Measurements from ENCODE around the gene PRPS1. TPM values are rescaled to one million over a fixed set of nuclear protein-coding genes. Genes with fewer than 3 reads are reported as not detected.
A peak's percentile ranks its signal among the peaks of the same experiment; 100 is the strongest.
"Not testable (repeated sequence)": the region's sequence is repeated elsewhere in the genome, so short reads cannot be mapped to it uniquely, and the experiment has no call there.

Gene PRPS1
- total RNA-seq, 1 experiment from 2014 or later, result 113 TPM

GRCh38 chrX:107671256-107671655 is 42.9 kb downstream of the PRPS1 start:
- in situ Hi-C loops (cut with HindIII; ENCODE audit: low sequenced_read_pairs); DNase-seq (ENCODE audit: low spot score): not testable (repeated sequence)

GRCh38 chrX:107672955-107673378 is 44.7 kb downstream of the PRPS1 start:
- peak; percentile 74 for DNase-seq (ENCODE audit: low spot score)
- in situ Hi-C loops (cut with HindIII; ENCODE audit: low sequenced_read_pairs), result no loop called here

- in situ Hi-C loops (cut with HindIII; ENCODE audit: low sequenced_read_pairs), result no loop called here
- DNase-seq (ENCODE audit: low spot score), result no peak
These were observed 45.1 kb downstream of the PRPS1 start for GRCh38 chrX:107673431-107673830.

- in situ Hi-C loops (cut with HindIII; ENCODE audit: low sequenced_read_pairs), result no loop called here
- no peak for DNase-seq (ENCODE audit: low spot score)
These were observed 45.7 kb downstream of the PRPS1 start for GRCh38 chrX:107673933-107674479.

DNA sequence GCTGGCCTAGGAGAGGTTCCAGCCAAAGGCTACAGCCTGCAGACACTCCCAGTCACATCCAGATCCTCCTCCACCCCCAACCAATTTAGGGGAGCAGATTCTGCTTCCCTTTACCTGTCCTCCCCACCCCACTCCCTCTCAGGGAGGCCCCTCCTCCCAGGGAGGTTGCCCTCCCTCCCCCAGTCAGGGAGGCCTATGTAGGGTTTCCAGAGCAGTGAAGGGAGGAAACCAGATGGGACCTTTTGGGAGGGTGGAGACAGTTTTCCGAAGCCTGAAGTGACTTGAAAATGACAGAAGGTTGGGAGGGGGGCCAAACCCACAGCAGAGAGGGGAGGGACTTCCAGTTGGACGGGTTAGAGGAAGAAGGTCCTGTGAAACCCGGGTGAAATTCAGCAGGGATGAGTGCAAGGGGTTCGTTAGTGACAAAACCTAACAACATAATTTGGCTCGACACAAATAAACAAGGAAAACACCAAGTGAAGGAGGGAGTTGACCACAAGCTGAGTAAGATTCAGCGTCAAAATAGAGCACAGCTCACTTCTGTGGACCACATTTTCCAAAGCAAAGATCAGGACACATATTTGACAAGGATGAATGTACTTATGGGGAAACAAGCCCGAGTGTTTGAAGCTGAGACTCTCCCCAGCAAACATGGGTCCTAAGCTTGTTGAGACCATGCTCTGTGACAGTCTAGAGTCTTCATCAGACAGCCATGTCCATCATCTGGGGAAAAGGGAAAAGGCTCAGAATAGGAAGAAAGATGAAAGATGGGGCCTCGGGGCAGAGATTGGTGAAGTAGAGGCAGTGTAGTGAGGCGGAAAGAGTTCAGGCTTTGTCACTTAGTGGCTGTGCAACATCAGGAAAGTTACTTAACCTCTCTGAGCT is 46.4 kb downstream of the PRPS1 start:
- peak; percentile 79 for DNase-seq (ENCODE audit: low spot score)
- in situ Hi-C loops (cut with HindIII; ENCODE audit: low sequenced_read_pairs), result no loop called here

DNA sequence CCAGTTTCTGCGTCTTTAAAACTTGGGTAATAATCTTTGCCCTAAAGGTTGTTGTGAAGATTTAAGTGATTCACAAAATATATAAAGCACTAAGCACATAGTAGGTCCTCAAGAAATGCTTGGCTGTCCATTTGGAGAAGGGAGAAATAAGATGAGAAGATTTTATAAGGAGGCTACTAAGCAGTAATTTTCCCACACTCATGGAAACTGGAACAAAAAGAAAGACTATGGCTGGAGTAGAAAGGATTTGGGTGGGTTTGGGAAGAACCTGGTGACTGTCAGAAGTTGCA is 47.0 kb downstream of the PRPS1 start:
- in situ Hi-C loops (cut with HindIII; ENCODE audit: low sequenced_read_pairs), result no loop called here
- DNase-seq (ENCODE audit: low spot score), result no peak

DNA sequence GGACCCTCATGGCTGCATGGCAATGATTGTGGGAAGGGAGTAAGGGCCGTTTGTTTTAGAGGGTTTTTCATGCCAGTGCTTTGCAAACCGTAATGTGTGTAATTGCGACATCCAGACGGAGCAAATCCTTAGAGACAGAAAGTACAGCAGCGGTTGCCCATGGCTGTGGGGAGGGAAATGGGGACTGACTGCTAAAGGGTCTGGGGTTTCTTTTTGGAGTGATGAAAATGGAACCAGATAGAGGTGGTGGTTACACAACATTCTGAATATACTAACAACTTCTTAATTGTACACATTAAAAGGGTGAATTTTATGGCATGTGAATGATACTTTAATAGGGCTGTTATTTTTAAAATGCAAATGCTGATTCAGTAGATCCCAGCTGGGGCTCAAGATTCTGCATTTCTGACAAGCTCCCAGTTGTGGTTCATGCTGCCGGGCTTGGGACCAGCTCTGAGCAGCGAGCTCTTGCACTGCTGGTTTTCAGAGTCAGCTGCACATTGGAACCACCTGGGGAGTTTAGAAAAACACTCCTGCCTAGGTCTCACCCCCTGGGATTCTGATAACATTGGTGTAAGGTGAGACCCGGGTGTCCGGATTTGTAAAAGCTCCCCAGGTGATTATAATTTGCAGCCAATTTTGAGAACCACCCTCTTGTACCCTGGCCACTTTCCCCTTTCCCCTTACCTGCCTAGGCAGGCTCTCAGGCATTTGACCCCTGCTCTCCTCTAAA is 47.7 kb downstream of the PRPS1 start:
- no peak for DNase-seq (ENCODE audit: low spot score)
- in situ Hi-C loops (cut with HindIII; ENCODE audit: low sequenced_read_pairs), result no loop called here

DNA sequence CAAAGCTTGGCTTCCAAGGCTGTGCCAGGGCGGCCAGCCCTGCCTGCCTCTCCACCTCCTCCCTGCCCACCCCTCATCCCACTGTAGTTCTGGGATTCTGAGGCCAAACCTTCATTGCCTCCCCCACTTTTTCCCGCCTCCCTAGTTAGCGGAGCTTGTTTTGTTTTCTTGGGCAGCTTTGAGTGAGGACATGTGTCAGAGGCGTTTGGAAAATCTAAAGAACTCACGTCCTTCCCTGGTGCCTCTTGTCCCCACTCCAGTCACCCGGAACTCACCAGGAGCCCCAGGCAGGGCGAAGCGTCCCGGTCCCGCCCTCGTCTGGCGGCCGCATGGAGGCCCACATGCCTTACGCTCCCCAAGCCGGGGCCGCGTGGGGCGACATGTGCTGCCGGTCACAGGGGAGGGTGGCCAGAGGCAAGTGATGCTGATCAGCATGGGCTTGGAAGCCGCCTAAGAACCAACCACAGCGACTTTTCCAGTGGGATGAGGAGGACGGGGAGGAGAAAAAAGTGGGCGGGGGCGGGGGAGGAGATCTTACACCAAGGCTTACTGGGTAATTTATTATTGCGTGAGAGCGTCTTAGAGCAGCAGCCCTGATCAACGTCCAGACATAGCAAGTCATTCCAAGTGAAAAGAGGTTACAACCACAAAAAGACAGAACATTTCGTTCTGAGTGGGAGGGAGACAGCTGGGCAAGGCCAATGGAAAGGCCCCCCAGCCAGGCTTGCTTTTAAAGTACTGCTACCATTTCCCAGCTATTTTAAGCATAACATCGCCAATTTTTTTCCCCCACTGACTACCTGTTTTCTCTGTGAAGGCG is 48.5 kb downstream of the PRPS1 start:
- peak; percentile 58 for DNase-seq (ENCODE audit: low spot score)
- in situ Hi-C loops (cut with HindIII; ENCODE audit: low sequenced_read_pairs), result no loop called here

- in situ Hi-C loops (cut with HindIII; ENCODE audit: low sequenced_read_pairs), result no loop called here
- DNase-seq (ENCODE audit: low spot score), result no peak
These were observed 49.2 kb downstream of the PRPS1 start for GRCh38 chrX:107677501-107677901.

- DNase-seq (ENCODE audit: low spot score), result no peak
- in situ Hi-C loops (cut with HindIII; ENCODE audit: low sequenced_read_pairs), result no loop called here
These were observed 49.6 kb downstream of the PRPS1 start for GRCh38 chrX:107677909-107678308.

DNA sequence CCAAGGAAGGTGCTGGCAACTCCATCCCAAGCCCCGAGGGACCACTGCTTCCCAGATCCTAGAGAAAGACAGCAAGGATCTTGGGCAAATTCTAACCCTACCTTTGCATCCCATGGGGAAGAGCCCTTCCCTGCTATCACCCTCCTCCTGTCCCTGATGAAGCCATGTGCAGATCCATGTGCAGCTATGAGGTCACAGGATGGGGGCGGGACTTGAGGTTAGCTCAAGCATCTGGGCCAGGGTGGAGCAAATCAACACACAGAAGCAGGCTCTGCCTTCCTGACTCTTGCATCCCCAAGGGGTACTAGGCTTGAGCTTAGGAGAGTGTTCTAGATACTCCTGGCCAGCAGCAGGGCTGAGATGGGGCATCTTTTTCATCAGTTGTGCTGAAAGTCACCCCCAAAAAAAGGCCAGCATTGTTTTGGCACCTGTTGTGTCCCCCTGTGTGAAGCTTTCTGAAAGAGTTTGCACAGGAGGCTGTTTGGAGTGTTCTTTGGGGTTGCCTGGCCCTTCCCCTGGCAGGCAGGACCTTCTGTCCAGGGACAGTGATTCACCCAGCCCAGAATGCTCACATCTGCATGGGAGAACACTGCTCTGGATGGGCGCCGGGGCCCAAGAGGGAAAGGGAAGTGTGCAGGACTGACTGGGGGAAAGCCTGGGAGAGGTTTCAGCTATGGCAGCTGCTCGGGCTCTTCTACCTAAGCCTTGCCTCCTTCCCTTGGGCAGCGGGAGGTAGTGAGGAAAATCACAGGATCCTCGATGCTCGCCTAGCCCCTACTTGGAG is 50.8 kb downstream of the PRPS1 start:
- in situ Hi-C loops (cut with HindIII; ENCODE audit: low sequenced_read_pairs), result no loop called here
- DNase-seq (ENCODE audit: low spot score), result no peak

GRCh38 chrX:107682256-107682655 is 53.9 kb downstream of the PRPS1 start:
- in situ Hi-C loops (cut with HindIII; ENCODE audit: low sequenced_read_pairs), result no loop called here
- DNase-seq (ENCODE audit: low spot score), result no peak

DNA sequence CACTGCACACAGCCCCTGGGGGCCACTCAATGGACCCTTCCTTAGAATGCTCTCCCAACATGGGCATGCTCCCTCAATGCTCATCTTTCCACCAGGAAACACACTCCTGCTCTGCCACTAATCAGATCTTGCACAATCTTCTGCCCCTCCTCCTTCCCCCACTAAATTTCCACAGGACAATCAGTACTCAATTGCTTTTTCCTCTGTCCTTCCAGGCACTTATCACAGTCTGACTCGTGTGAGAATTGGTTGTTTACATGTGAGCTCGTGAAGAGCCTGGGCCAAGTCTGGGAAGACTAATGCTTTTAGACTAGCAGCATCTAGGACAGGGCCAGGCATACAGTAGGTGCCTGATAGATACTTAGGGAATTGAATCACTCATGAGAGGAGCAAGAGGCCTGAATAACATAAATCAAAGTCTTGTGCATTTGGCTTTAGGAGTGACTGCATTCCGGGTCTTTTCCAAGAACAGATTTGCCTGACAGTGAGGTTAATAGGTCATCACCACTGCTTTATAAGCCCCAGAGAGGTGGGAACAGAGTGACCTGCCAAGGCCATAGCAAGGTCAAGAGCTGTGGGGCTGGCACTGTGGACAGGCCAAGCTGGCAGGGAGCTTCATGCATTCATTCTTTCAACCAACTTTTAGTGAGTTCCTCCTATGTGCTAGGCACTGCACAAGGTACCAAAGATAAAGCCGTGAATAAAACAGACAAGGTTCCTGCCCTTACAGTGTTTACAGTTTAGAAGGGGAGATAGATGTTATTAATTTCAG is 55.0 kb downstream of the PRPS1 start:
- DNase-seq (ENCODE audit: low spot score), result peak; percentile 24
- in situ Hi-C loops (cut with HindIII; ENCODE audit: low sequenced_read_pairs), result no loop called here

GRCh38 chrX:107683931-107684330 is 55.6 kb downstream of the PRPS1 start:
- DNase-seq (ENCODE audit: low spot score), result no peak
- in situ Hi-C loops (cut with HindIII; ENCODE audit: low sequenced_read_pairs), result no loop called here

DNA sequence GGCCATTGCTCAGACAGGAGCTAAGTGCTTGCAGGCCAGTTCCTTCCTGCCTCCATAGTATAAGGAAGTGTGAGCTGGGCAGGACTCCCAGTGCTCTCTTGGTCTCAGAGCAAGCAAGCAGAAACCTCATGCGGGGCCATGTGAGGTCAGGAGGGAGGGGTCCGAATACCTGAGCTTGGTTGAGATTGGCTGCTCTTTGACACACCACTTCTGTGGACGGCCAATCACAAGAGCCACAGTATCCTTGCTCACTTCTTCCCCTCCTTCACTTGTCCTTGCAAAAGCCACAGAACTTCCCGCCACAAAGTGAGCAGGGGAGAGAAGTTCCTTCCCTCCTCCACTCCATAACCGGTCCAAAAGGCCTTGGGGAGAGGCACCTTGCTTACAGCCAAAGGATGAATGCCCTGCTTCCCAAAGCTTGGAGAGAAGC is 56.7 kb downstream of the PRPS1 start:
- in situ Hi-C loops (cut with HindIII; ENCODE audit: low sequenced_read_pairs), result no loop called here
- peak; percentile 52 for DNase-seq (ENCODE audit: low spot score)

GRCh38 chrX:107685586-107685985 is 57.3 kb downstream of the PRPS1 start:
- in situ Hi-C loops (cut with HindIII; ENCODE audit: low sequenced_read_pairs), result not testable (repeated sequence)

DNA sequence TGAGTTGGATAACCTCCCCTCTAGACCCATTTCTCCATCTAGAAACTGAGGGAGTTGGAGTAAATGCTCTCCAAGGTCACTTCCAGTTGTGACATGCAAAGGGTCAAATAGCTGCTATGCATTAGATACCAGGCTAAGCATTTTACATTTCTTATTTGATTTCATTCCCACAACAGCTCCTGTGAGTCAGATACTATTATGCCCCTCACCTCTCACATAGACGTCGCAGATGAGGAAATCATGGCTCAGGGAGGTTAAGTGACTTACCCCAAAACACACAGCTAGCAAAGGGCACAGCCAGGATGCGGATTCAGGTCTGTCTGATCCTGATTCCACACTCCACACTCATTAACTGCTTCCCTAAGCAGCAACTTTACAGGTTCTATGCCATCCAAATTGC is 57.7 kb downstream of the PRPS1 start:
- in situ Hi-C loops (cut with HindIII; ENCODE audit: low sequenced_read_pairs), result no loop called here
- DNase-seq (ENCODE audit: low spot score), result no peak

More at GRCh38 chrX:107685586-107685985, 57.3 kb downstream of the PRPS1 start:
- DNase-seq (ENCODE audit: low spot score), result not testable (repeated sequence)

DNA sequence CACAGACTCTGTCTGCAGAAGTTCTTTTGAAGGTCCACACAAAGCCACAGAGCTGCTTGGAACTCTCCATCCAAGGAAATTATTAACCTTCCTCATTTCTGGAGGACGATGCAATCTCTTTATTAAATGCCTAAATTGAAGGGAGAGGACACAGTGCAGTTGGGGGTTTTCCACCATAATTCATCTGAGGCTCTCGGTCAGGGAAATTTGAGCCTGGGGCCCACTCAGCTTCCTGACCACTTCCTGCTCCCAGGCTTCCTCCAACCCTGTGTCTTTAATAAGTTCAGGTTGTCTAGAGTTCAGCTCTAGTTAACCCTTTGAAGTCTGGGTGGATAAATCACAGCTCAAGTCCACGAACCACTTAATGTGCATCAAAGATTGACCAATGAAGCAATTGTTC is 58.5 kb downstream of the PRPS1 start:
- in situ Hi-C loops (cut with HindIII; ENCODE audit: low sequenced_read_pairs), result no loop called here
- no peak for DNase-seq (ENCODE audit: low spot score)

Data from G401 (cell line).